Lung (tissue), 12 donors: ENCODE measurements around the gene XYLB. TPM values are rescaled to one million over a fixed set of nuclear protein-coding genes. Genes with fewer than 3 reads are reported as not detected.

Experiments
- ATAC-seq: fragments of 200-7000 bp; cut with Tn5 transposase; one replicate; pipeline ENCODE4 v1.9.1; 2020; ENCODE audit warnings: moderate number of reproducible peaks; ENCODE audit not compliant: insufficient read depth, low FRiP score
- DNase-seq, 3 donors: peaks; one replicate each; pipeline ENCODE4 v3.0.0-alpha.2; 2013 to 2017
- H3K27ac ChIP-seq, 2 donors: one replicate each; pipeline ENCODE4 v1.5.1; 2013; ENCODE audit warnings: mild to moderate bottlenecking in 2 of 2, moderate library complexity in 2 of 2, control low read depth in 1 of 2, inconsistent platforms in 1 of 2, low read depth in 1 of 2, low read length in 1 of 2
- H3K27me3 ChIP-seq, 3 donors: one replicate each; pipeline ENCODE4 v1.5.1; 2013; ENCODE audit warnings: low read length in 2 of 3; ENCODE audit not compliant: control insufficient read depth in 3 of 3, insufficient read depth in 3 of 3
- H3K36me3 ChIP-seq, 4 donors: one replicate each; pipeline ENCODE4 v1.5.1; 2013; ENCODE audit warnings: low read length in 4 of 4, mild to moderate bottlenecking in 1 of 4, moderate library complexity in 1 of 4; ENCODE audit not compliant: control insufficient read depth in 4 of 4, insufficient read depth in 4 of 4
- H3K4me1 ChIP-seq, 5 donors: one replicate each; pipeline ENCODE4 v1.5.1; 2013; ENCODE audit warnings: low read length in 5 of 5, mild to moderate bottlenecking in 2 of 5, moderate library complexity in 1 of 5; ENCODE audit not compliant: control insufficient read depth in 5 of 5, insufficient read depth in 5 of 5
- H3K4me3 ChIP-seq: one replicate; pipeline ENCODE4 v1.5.1; 2013; ENCODE audit warnings: mild to moderate bottlenecking, control low read depth, moderate library complexity
- H3K9ac ChIP-seq, 2 donors: one replicate each; pipeline ENCODE4 v1.5.1; 2013; ENCODE audit warnings: low read length in 2 of 2, control low read depth in 1 of 2; ENCODE audit not compliant: insufficient read depth in 1 of 2
- H3K9me3 ChIP-seq, 4 donors: one replicate each; pipeline ENCODE4 v1.5.1; 2013; ENCODE audit warnings: low read length in 3 of 4, mild to moderate bottlenecking in 1 of 4, moderate library complexity in 1 of 4; ENCODE audit not compliant: control insufficient read depth in 4 of 4, insufficient read depth in 3 of 4
- CTCF ChIP-seq: IDR thresholded peaks from 2 replicates; pipeline ENCODE4 v1.5.1; 2012; ENCODE audit warnings: mild to moderate bottlenecking; ENCODE audit errors: control extremely low read depth, extremely low read depth
- WGBS, 2 donors: extraction: QIAGEN DNeasy Blood & Tissue Kit; methylation state at CpG; one replicate each; pipeline ENCODE4 v1.1.7; 2013; 5-methylcytosine and 5-hydroxymethylcytosine counted together
- polyA plus RNA-seq, 2 donors: library from polyadenylated mRNA; stranded (reverse); fragments of 200-250 nt; gene quantifications; one replicate each; pipeline ENCODE4 v1.2.1, GENCODE V29; 2013
- total RNA-seq, 2 donors: library from RNA; depleted of rRNA in 1 of 2; stranded (reverse); fragments of >200 nt in 1 of 2; gene quantifications; one replicate each; pipeline ENCODE4 v1.2.1, GENCODE V29; 2014 to 2021
- donor health status: control.
- donor health status: control.
- donor health status: Bipolar disorder and iron deficiency.
- donor health status: healthy.
- donor health status: DM: yes; HTN: yes; CAD: no.

Gene XYLB
- total and polyA plus RNA-seq, 4 donors: 0.89 to 5.8 (median 3.2) TPM

GRCh38 chr3:38372214-38372601 lies 25.6 kb downstream of the XYLB start:
- H3K36me3 ChIP-seq: peaks cover 0 to 12% (median 6%) of the 10 kb centered on the region in 4 donors
- no peak for TF ChIP-seq CTCF
- no peak overlapping the region for H3K9ac ChIP-seq
- no peak overlapping the region for H3K4me3 ChIP-seq
- WGBS, 2 donors: 87 to 92% methylated on average over 5 of the region's 5 CpGs
- no peak overlapping the region for H3K27ac ChIP-seq
- H3K27me3 ChIP-seq: no peaks in the 10 kb centered on the region
- DNase-seq (no peak), ATAC-seq (no peak)
- no peaks in the 10 kb centered on the region for H3K4me1 ChIP-seq
- H3K9me3 ChIP-seq: peaks cover 0 to 4% (median 0%) of the 10 kb centered on the region in 4 donors

DNA sequence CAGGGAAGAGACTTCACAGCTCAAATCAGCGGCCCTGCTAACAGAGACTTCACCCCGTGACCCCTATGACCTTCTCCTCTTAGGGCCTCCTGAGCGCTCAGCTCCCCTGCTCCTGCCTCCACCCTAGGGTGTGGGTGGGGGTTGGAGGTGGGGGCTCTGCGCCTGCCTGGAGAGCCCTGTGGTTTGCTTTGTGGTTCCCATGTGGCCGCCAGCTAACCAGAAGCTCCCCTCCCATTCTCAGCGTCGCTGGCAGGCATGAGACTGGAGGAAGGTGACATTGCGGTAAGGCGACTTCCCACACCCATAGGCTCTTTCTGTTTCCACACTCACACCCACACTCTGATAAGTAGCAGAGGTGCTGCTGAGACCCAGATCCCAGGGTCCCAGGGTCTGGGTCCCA lies 27.6 kb downstream of the XYLB start:
- Histone ChIP-seq H3K4me1 (no peaks in the 10 kb centered on the region), H3K27ac (no peak overlapping the region), H3K9ac (no peak overlapping the region), H3K36me3 (peaks cover 0 to 13% (median 6%) of the 10 kb centered on the region in 4 donors), H3K27me3 (no peaks in the 10 kb centered on the region), H3K9me3 (no peaks in the 10 kb centered on the region), H3K4me3 (no peak overlapping the region)
- TF ChIP-seq CTCF: no peak
- 57 to 81% methylated on average over 9 of the region's 9 CpGs for WGBS, 2 donors
- DNase-seq (no peak), ATAC-seq (no peak)

DNA sequence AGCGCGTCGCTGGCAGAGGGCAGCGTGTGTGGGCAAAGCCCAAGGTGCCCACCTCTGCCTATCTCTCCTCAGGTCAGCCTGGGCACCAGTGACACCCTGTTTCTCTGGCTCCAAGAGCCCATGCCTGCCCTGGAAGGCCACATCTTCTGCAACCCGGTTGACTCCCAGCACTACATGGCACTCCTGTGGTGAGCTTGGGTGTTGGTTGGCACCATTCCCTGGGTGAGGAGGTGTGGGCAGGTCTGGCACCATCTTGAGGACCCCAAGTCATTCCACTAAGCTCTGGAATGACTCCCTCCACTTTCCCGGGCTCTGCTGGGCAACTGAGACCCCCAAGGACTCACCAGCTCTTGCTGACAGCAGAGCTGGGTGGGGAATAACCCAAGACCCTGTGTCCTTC lies 28.5 kb downstream of the XYLB start:
- Histone ChIP-seq H3K27ac (no peak overlapping the region), H3K4me1 (no peaks in the 10 kb centered on the region), H3K27me3 (no peaks in the 10 kb centered on the region), H3K9ac (no peak overlapping the region), H3K4me3 (no peak overlapping the region), H3K9me3 (no peaks in the 10 kb centered on the region), H3K36me3 (peaks cover 0 to 16% (median 8%) of the 10 kb centered on the region in 4 donors)
- ATAC-seq (no peak), DNase-seq (no peak)
- TF ChIP-seq CTCF: no peak
- 94 to 98% methylated on average over 6 of the region's 6 CpGs for WGBS, 2 donors

DNA sequence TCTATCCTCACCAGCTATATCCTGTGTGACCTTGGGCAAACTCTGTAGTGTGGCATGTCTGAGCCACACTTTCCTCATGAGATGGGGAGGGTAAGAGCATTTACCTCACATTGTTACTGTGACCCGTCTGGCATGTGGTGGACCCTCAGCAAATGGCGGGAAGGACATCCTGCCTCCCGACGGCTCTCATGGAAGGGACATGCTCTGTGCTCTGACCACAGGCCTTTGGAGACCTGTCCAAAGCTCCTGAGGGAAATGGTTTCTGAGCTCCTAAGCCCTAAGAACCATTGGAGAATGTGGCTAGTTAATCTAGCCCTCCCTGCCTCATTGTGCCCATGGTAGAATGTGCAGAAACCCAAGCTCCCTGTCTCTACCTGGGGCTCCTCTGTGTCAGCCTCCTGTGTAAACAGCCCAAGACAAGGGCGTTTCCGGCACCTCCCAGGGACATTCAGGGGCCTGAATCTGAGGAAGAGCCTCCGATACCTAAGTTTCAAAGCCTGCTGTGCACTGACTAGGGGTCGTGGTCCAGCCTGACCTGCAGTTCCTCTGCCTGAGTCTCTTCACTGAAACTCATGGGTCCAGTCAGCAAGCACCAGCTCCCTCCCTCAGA lies 29.0 kb downstream of the XYLB start:
- H3K27me3 ChIP-seq: no peaks in the 10 kb centered on the region
- TF ChIP-seq CTCF: no peak
- H3K9ac ChIP-seq: no peak overlapping the region
- no peaks in the 10 kb centered on the region for H3K9me3 ChIP-seq
- H3K4me1 ChIP-seq: no peaks in the 10 kb centered on the region
- H3K4me3 ChIP-seq: no peak overlapping the region
- DNase-seq (no peak), ATAC-seq (no peak)
- H3K27ac ChIP-seq: no peak overlapping the region
- WGBS, 2 donors: 93 to 98% methylated on average over 8 of the region's 8 CpGs
- H3K36me3 ChIP-seq: peaks cover 1 to 17% (median 6%) of the 10 kb centered on the region in 4 donors
